Central memory CD4-positive, alpha-beta T cell (primary cell): ENCODE data around the gene TENM4.
"Not testable (repeated sequence)": the region's sequence is repeated elsewhere in the genome, so short reads cannot be mapped to it uniquely, and the experiment has no call there.

Experiments
- DNase-seq: peaks from one replicate; pipeline ENCODE4 v3.0.0; 2022

TENM4 gene

DNA sequence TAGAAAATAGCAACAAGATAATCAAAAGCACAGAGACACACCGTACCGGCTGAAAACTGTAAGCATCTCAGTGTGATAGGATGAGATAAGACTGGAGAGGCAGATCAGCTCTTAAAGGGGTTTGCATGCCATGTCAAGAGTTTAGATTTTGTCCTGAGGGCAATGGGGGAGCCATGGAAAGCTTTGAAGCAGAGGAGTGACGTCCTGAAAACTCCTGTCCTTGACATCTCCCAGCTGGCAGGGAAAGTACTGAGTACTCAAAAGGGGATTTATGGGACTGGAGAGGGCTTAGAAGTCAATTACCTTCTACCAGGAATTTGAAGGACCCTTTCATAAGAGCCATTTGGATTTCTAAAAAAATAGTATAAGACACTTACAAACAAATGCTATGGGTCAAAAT, 445.7 kb downstream of the TENM4 start:
- no peak for DNase-seq

- DNase-seq = no peak
Measured at GRCh38 chr11:78993802-78994430, 446.9 kb downstream of the TENM4 start.

GRCh38 chr11:78991681-78992080, 449.1 kb downstream of the TENM4 start:
- DNase-seq = no peak

DNA sequence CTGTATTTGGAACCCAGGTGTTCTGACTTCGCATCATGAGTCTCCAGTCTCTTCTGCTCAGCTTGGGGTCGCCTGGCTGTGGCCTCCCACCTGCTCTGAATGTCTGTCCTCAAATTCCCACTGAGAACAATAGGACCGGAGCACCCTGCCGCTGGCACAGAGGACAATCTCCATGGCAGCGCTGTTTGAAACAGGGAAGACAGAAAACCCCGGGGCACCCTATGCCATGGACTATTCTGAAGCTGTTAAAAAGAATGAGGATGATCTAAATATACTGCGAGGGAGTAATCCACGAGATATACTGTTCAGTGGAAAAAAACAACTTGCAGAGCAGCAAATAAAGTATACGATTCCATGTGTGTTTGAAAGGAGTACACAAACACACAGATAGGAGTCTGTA, 450.6 kb downstream of the TENM4 start:
- no peak for DNase-seq

DNA sequence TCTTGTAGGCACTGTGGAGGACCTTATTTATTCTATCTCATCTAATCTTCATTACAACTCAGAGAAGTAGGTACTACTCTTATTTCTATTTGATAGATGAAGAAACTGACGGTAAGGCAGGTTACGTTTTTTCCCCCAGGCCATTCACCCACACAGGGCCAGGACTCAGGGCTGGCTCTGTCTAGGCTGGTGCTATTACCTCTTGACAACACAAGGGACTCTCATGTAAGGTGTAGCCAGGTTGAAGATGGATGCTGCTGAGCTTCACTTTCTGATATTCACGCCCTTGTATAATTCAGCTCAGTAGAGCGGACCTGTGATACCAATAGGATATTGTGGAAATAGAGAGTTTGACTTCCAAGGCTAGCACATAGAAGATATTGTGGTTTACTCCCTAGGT, 453.1 kb downstream of the TENM4 start:
- DNase-seq = no peak

- DNase-seq = no peak
Measured at GRCh38 chr11:78986305-78986704, 454.5 kb downstream of the TENM4 start.

DNA sequence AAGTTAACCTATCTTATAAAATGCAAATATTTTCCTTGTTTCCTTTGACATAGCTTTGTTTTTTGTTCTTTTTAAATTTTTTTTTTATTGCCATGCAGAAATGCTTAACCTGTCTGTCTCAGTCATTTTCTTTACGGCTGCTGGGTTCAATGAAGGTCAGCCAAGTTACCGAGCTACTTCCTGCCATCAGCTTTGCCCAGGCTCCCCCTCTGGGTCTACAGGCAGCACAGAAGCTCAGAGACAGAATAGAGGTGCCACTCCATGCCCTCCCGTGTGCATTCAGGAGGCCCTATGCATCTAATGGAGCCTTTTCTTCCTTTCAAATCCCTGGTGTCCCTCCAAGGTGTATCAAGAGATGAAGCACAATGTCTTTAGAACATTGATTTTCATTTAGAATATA, 455.2 kb downstream of the TENM4 start:
- DNase-seq = no peak

GRCh38 chr11:78982473-78982872, 458.4 kb downstream of the TENM4 start:
- no peak for DNase-seq

GRCh38 chr11:78981153-78981552, 459.7 kb downstream of the TENM4 start:
- DNase-seq = no peak

DNA sequence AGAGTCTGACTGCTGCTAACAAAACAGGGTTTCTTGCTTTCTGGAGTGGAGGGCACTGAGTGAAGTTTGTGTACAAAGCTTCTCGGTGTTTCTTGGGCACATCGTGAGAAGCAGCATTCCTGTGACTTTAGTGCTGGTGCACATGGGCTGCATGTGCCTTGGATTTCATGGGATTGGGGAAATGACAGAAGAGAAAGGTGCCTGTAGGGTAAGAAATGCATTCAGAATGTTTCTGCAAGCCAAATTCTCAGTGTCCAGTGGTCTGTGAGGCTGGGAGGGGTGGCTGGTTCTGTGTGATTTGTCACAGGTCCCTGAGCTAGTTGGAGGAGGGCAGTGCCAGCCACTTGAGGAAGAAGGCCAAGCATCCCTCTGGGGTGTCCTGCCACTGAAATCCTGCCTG, 462.0 kb downstream of the TENM4 start:
- DNase-seq = no peak

- DNase-seq = not testable (repeated sequence)
Measured at GRCh38 chr11:78977848-78978247, 463.0 kb downstream of the TENM4 start.

DNA sequence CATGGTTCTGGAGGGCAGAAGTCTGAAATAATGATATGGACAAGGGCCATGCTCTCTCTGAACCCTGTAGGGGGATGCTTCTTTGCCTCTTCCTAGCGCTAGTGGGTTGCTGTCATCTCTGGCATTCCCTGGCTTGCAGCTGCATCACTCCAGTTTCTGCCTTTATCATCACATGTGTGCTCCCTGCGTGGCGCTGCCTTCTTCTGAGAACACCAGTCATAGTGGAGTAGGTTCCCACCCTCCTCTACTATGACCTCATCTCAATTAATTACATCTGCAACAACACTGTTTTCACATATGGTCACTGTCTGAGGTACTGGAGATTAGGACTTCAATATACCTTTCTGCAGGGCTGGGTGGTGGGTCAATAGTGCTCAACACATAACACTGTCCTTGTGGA, 463.8 kb downstream of the TENM4 start:
- DNase-seq = no peak

- DNase-seq = no peak
Measured at GRCh38 chr11:78975081-78975480, 465.7 kb downstream of the TENM4 start.

DNA sequence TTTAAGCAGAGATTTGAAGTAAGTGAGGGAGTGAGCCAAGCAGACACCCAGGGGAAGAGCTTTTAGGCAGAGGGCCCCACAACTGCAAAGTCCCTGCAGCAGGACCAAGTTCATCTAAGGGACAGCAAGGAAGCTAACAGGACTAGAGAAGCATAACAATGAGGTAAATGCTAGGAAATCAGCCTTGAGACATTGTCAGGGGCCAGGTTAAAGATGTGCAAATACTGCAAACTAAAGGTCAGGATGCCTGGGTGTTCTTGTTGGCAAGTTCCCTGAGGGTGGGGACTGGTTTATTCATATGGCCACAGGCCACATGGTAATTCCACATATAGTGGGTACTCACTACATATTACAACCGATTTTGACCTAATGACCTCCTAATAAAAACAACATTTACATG, 467.0 kb downstream of the TENM4 start:
- no peak for DNase-seq

GRCh38 chr11:78972590-78972989, 468.2 kb downstream of the TENM4 start:
- no peak for DNase-seq

DNA sequence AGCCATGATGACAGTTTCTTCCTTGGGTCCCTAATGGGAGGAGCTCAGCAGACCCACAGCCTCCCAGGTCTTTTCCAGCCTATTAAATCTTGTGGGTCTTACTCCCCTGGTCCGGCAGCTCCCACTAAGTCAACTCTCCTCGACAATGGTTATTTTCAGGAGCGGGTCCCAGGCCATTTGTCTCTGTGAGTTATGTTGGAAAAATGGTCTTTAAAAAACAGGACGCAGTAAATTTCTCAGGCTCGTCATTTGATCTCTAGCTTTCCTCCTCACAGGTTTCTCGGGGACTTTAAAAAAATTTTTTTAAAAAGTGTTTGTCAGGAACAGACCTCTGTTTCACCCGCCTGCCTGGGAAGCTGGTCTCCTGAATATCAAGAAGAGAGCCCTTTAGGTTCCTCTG, 468.7 kb downstream of the TENM4 start:
- no peak for DNase-seq

DNA sequence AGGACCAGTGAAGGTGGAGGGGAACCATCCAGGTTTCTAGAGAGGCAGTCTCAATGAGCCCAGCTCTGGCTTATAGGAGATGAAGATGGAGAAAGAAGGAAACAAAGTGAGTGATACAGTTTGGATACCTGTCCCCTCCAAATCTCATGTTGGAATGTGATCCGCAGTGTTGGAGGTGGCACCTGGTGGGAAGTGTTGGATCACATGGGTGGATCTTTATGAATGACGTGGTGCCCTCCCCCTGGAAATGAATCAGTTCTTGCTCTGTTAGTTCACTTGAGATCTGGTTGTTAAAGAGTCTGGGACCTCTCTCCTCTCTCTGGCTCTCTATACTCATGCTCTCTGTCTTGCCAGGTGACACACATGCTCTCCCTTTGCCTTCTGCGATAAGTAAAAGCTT, 473.0 kb downstream of the TENM4 start:
- DNase-seq = no peak

DNA sequence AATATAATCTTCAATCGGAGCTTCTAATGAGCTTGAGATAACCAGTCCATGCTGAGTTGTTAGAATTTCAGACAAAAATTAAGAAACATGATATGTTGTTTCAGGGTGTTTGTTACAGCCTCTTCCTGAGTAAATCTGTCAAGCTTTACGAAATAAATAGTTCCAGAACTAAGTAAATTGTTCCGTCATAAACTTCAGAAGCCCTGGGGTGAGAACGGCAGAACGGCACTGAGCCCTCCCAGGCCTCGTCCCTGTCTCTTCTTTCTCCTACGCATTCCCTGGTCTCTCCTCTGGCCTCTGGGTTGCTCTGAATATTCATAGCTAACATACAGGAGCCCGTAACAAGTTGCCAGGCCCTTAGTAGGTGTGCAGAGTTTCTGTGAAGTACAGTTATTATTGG, 475.4 kb downstream of the TENM4 start:
- no peak for DNase-seq

- DNase-seq = no peak
Measured at GRCh38 chr11:78961937-78962701, 478.7 kb downstream of the TENM4 start.

DNA sequence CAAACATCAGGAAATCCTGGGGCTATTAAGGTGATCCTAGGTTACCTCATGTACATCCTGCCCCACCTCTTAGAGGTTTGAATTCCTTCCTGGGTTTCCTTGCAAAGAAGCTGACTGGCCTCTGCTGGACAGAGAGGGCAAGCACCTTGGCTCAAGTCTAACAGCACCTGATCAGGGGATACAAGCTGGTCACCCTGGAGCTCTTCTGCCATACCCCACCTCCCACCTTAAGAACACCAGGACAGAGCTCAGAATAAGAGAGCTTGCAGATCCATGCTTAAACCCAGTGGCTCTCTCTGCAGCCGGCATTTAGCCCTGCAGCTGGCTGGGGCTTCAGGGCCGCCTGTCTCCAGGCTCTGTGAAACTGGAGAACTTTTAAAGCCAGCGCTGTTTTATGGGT, 479.6 kb downstream of the TENM4 start:
- DNase-seq = no peak

DNA sequence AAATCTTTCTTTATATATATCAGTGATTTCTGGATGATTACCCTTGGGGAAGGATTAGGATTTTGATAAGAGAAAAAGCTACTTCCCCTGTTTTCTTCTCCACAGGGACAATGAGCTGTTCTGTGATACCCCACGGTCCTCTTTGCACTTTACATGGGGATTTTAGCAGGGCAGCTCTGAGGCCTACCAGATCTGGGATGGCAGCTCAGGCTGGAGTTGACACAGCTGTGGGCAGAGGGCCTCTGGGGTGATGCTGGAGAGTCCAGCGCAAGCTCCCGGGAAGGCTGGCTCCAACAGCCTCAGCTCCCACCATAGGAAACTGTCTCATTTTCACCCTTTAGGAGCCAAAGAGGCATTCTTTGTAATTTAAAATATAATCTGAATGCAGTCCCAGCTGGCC, 482.4 kb downstream of the TENM4 start:
- DNase-seq = no peak

DNA sequence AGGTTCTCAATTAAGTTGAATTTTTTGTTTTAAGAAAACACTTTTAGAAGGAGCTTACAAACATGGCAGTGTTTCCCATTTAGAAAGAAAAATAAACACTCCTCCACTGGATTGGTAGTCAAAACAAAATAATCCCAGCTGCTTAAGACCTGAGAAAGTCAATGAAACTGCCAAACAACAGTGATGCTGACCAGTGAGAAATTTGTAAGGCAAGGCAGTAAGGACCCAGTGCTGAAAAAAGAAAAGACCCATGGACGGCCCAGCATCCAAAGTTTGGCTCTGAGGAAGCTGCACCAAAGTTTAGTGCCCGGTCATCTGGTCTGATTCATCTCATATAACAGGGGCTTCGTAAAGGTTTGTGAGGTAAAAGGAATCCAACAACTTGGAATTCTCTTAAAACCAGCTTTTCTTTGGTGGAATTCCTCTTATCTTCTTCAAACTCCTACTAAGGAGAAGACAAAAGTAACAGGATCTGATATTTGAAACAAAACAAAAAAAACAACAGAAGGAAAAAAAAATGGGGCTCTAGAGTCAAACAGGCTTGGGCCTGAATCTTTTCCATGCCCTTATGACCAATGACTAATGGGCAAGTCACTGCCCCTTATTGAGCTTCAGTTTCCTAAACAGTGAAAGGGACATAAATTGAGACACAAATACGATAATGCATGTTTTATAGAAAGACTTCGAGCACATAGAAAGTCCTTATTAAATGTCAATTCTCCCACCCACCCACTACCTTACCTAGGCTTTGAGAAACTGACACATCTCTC, 483.2 kb downstream of the TENM4 start:
- DNase-seq = no peak

DNA sequence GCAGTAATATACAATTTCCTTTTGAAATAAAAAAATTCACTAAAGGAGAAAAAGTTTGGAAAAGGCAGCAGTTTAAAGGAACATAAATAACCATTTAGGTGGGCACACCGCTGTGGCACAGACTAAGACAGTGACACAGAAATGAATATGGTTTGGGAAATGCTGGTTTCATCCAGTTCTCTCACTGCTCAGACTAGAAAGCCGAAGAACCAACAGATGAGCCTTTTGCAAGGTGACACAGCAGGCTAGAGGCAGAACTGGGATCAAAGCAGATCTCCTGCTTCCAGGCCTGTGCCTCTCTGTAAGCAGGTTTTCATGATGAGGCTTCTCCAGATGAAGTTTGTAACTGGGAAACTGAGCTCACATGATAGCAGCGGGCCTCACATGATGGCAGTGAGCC, 486.1 kb downstream of the TENM4 start:
- no peak for DNase-seq

DNA sequence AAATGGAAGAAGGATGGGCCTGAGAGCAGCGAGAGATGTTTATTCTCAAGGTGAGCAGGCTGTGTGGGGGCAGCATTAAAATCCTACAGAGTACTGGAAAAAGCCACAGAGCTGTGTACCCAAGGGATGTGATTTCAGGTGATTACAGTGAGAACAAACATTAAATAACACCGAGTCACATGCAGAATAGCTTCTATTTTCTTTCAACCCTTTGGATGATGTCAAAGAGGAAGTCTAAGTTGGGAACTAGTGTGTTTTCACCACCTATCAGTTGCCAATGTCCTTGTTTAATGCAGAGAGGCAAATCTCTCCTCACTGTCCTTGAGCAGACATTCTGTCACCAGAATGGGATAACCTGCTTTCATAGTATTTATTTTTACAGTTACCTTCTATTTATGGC, 486.6 kb downstream of the TENM4 start:
- no peak for DNase-seq
